TTC549 (cell line): ENCODE results near the gene SURF6.
A peak's percentile ranks its signal among the peaks of the same experiment; 100 is the strongest.

Experiments used
- FAIRE-seq: peaks from 2 replicates; lab custom pipeline; 2012; peaks lifted over from hg19 to GRCh38; lab: Jason Lieb, UNC

SURF6 gene

DNA sequence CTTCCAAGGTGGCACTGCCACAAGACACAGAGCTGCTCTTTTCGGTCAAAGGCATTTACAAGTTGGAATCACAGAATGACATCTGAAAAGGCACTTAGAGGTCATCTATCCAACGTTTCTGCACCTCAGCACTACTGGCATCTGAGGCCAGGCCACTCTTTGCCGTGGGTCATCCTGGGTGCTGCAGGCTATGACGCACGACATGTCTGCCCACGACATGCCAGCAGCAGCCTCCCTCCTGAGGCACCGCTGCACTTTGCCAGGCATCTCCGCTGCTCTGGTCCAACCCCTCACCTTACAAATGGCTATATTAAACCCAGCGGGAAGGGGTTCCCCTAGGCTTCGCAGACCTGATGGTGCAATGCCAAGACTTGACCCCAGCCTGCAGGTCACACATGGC lies 31.8 kb upstream of the SURF6 start:
- FAIRE-seq: no peak

DNA sequence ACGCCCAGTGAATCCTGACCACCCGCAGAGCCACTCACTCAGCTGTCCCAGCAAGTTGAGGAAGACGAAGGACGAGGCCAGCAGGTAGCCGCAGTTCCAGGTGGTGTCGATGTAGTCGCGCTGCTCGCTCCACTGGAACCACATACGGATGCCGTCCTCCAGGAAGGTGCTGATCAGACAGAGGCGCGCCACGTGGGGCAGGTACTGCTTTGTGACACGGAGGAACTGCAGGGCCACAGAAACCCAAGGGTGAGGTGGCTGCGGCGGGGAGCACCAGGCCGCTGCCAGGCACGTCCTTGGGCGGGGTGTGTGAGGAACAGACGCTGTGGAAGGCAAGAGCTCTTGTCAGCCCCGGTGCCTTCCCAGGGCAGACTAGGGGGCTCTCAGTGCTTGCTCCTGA lies 31.2 kb upstream of the SURF6 start:
- no peak for FAIRE-seq

DNA sequence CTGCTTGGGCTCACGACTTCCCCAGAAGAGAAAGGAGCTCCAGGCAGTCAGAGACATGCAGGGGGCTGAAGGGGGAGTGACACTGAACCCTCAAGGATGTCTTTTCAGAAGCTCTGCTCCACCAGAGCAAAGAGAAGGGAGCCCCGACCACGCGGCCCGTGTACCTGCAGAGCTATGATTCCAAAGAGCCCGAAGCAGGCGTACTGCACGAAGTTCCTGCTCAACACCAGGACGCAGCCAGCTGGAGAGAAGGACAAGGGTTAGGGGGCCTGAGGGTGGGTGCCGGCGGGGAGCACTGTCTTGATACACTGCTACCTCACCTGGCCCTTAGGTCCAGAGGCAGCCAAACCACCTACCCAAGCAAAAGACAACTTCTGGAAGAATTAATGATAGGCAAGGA lies 30.4 kb upstream of the SURF6 start:
- FAIRE-seq: no peak

DNA sequence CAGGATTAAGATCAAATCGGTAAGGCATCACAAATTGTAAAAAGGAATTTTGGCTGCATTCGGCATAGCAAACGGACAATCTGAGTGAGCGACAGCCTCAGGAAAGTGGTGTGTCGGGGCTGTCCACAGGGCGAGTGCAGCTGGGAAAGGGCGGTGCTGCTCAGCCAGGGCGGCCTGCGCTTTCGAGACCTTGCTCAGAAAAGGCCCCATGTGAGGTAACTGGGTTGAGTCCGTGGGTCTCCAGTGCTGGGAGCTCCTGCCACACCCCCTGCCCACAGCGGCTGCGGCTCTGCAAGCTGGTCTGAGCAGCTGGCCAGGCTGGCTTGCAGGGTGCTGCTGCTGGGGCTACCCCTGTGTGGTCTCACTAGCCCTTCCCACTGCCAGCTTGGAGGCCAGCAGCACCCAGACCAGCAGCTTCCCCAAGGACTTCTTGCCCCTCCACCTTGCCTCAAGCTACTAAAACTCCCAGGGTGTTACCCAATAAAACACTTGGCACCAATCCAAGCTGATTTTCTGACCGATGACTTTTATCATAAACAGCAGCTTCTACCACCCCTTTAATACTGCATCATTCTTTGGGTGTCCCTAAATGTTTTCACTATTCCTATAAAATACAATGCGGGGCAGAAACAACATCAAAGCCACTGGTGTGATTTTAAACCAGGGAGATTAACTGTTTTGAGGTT lies 26.5 kb upstream of the SURF6 start:
- no peak for FAIRE-seq

DNA sequence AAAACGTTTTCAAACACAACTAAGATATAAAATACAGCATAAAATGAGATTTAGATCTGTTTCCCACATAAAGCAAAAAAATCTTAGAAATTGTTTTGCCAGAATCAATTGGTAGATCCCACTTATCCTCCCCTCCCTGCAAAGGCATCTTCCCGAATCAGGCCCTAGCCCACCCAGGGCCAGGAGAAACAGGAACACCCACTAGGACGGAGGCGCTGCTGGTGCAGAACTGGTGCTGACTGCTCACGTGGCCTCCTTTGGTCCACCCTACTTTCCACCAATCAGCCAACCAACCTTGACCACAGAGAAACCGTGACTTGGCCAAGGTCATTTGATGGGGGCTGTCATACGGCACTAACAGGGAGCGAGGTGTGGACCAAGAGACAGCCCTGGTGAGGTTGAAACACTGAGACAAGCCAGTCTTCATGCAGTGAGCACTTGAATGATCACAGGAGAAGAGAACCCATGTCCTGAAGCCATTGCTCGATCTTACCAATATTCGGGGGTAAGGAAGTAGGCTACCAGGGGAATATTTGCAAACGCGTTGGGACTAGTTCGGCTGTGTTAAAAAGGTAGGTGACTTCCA lies 25.6 kb upstream of the SURF6 start:
- no peak for FAIRE-seq

DNA sequence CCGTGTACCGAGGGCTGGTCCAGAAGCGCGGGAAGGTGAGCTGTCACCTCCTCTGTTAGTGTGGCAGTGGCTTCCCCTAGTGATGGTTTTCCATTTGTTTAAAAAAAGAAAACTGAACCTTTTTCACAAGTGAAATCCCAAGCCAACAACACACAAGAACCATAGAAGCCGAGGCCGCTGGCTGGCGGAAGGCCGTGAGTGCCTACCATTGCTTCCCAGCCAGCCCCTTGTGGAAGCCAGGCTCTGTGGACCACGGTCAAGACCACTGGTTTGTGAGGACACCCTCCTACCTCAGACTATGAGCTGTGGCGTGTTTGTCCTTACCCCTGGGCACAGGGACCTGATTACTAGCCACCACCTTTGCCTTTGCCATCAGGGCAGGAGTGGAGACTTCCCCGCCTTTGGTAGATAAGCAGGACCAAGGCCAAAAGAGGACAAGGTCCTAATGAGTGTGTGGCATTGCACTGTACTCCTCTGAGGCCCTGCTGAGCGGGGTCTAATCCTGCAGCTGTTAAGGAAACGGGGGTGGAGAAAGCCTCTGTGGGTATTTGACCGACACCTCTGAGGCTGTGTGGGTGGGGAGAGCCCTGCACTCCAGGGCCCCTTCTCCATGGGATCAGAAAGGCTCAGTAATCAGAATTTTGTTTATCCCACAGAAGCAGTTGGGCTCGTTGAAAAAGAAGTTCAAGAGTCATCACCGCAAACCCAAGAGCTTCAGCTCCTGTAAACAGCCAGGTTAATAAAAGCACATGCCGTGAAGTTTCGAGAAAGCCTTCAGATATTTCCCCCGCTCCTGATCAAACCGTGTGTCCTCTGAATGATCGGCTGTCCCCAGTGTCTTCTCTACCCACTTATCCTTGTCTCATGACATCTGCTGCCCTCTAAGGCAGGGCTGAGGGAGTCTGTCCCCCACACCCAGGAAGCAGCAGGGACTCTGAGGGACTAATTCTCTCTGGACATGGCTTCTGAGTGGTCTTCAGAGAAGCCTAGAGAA lies 24.7 kb upstream of the SURF6 start:
- FAIRE-seq: no peak

DNA sequence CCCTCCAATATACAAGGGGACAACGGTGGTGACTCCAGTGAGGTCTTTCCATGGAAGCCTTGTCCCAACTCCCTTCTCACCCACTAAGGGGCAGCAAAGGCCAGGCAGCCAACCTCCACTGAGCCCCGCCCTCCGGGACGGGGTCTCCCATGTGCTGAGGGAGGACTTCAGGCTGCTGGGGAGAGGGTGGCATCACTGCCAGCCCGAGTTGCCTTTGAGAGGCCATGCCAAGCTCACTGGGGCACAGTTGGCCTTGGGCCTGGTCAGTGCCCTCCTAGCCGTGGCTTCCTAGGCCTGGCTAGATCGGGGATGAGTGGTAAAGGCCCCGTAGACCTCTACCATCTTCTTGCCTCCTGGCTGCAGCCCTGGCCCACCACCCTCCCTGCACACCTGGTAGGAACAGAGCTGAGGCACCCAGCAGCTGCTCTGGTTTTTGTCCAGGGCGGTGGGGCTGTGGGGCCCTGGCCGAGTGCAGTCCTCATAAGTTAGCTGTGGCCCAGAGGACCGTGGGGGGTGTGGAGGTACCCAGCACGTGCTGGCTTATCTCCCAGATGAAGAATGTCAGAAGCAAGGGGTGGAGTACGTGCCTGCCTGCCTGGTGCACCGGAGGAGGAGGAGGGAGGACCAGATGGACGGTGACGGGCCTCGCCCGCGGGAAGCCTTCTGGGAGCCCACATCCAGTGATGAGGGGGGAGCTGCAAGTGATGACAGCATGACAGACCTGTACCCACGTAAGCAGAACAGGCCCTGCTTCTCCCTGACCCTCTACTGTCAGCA lies 23.6 kb upstream of the SURF6 start:
- no peak for FAIRE-seq

DNA sequence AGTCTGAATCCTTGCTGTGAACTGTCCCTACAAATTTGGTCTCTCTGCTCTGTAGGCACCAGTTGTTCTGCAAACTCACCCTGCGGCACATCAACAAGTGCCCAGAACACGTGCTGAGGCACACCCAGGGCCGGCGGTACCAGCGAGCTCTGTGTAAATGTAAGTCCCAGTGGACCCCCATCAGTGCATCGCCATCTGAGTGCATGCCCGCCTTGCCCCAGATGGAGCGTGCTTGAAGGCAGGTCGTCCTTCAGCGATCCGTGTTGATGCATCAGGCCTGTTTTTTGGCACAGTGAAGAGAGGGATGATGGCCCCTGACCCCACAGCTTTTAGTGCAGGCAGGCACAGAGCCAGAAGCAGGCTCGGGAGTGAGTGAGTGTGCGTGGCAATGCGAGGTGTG lies 21.7 kb upstream of the SURF6 start:
- FAIRE-seq: no peak

DNA sequence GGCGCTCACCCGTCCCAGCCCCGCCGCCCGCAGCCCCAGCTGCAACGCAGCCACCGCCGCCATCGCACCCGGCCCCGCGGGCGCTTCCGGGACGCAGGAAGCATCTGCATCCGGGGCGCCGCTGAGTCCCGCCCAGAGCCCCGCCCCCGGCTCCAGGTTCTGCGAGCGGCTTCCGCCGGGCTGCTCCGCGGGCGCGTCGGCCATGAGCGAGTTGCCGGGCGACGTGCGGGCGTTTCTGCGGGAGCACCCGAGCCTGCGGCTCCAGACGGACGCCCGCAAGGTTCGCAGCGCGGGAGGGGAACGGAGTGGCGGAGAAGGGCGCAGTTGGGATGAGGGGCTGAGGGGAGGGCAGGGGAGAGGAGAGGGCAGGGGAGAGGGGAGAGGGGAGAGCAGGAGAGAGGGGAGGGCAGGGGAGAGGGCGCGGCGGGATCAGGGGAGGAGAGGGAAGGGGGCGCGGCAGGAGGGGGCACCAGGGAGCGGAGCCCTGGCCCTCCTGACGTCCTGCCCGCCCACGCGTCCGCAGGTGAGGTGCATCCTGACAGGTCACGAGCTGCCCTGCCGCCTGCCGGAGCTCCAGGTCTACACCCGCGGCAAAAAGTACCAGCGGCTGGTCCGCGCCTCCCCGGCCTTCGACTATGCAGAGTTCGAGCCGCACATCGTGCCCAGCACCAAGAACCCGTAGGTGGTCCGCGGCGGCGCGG lies 20.6 kb upstream of the SURF6 start, which contains the start of the genes SURF1 and SURF2:
Gene SURF1, minus strand, starts transcription at position 97 of the 701 bp plus-strand sequence. Its CDS starts 34 bp downstream, at position 63.
Gene SURF2, plus strand, starts transcription at position 160 of the 701 bp plus-strand sequence. Its CDS starts 43 bp downstream, at position 203.
- no peak for FAIRE-seq

DNA sequence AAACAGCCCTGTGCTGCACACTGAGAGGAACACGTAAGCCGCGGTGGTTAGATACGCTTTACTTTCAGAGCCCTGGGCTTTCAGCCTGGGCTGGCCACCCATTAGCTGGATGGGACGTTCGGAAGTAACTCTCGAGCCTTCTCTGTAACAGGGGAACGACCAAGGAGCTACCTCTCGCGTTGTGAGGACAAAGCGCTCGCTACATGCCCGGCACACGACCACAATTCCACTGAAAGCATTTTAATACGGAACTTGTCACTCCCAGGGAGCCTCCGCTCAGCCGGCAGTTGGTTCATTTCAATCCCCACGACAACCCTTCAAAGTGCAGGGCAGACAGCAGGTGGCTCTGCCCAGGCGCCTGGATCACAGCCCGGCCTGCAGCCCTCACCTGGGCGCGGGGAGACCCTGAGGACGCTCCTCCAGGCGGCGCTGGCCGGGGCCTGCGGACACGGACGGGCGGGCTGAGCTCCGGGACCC lies 19.9 kb upstream of the SURF6 start:
- no peak for FAIRE-seq

DNA sequence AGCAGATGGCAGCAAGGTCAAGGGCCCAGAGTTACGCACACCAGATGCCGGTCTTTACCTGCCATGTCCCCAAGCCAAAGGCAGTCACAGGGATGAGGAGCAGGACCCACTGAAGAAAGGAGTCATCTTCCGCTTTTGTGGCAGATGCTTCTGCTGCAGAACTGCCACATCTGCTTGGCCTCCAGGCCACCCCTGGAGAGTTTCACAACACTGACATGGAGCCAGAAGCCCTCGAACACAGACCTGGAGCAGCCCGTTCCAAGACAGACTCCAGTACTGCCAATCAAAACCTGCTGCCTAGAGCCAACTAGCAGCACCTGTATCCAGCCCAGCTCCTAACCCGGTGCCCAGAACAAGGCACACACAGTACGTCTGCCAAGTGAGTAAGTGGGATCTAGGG lies 18.8 kb upstream of the SURF6 start:
- FAIRE-seq: no peak

DNA sequence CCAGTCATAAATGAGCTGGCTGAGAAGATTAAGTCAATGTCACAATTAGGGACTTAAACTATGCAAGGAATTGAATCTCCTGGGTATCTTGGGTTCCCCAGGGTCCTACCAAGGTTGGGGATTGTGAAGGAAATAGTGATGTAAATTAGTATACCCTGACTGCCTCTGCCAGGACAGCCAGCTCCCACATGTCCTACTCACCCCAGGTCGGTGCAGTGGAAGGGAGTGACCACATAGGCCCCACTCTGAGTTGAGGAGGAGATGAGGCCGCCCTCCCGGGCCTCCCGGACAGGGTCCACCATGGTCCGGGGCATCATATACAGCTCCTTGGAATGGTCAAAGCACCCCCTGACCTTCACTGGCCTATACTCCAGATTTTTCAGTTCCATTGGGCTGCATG lies 17.6 kb upstream of the SURF6 start:
- no peak for FAIRE-seq

DNA sequence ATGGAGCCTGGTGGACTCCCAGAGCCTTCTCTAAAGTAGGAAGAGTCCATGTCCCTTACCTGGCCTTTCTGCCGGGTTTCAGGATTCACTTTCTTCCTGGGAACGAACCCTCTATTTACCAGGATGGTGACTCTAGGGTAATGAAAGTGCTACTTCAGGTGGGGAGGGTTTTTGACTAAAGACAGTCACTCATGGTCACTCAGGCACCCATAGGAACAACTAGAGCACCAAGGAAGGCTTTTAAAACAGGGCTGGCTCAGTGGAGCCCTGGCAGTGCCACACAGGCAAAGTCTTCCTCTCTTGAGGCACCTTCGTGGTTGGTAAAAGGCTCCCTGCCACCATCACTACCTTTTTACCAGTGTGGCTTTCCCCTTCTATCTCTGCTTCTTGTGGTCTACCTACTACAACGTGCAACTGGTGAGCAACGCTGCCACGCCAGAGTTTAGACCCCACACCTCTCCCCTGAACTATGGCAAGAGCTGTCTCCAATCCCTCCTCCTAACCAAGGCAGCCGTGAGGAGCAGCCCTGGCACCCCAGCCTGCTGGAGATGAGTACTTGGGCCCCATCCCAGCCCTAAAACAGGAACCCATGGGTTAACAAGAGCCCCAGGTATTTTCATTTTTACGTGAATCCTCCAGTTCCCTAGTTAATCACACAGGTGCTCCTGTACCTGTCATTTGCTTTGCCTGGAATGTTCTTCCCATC lies 16.8 kb upstream of the SURF6 start:
- FAIRE-seq: no peak

DNA sequence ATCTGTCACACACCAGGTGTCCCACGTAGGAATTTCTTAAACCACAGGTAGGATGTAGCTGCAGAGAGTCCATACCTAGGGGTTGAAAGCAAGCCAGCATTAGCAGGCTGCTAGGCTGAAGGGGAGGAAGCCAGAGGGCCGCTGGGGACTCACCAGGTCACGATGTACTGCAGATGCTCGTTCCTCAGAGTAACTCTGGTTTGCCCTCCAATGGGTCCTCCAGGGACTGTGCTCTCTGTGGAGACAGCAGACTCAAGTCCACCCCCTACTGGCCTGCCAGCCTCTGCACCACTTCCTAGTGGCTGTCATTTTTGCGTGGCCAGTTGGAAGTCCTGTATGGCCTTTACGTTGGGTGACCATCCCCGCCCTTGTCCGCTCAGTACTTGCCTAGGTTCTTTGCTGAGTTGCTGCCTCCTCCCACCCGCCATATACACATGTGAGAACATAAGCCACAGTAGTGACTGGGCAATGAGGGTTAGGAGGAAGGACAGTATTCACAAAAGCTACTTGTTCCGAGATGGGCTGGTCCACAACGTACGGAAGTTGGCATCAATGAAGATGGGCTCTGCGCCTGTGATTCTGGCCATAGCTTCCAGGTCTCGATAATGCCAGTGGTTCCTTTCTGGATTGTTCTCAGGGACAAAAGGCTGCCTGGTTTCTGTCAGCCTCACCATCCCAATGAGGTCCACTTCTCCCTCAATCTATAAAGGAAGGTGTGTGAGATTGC lies 16.1 kb upstream of the SURF6 start:
- FAIRE-seq: peak; percentile 39

DNA sequence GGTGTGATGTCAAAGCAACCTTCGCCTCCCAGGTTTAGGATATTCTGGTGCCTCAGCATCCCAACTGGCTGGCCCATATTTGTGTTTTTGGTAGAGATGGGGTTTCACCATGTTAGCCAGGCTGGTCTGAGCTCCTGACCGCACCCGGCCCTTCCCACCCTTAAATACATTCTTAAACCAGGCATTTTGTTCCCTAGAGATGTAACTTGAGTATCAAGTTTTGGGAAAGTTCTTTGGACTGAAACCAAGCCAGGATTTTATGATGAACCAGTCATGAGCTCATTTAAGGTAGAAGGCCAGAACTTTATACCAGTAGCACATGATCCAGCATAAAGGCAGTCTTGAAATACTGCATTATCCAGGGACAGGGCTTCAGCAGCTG lies 15.5 kb upstream of the SURF6 start:
- FAIRE-seq: no peak

DNA sequence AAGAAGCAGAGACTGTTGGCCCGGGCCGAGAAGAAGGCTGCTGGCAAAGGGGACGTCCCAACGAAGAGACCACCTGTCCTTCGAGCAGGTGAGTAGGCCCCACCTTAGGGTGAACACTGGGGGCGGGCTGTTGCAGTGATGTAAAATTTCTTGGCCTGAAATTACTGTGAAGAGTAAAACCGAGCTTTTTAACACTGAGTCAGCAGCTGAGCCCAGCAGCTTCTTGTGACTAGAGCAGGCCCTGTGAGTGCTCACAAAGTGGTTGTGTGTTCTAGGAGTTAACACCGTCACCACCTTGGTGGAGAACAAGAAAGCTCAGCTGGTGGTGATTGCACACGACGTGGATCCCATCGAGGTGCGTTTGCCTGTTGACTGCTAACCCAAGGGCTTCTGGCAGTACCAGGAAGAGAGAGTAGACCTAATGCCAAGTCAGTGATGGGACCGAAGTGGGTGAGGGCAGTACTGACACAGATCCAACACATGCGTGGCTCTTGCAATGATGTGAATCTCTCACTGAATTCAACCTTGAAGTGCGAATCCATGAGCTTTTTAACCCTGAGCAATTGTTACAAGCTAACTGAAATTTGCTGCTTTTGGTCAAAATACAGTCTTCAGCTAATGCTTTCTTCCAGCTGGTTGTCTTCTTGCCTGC lies 14.1 kb upstream of the SURF6 start:
- no peak for FAIRE-seq

DNA sequence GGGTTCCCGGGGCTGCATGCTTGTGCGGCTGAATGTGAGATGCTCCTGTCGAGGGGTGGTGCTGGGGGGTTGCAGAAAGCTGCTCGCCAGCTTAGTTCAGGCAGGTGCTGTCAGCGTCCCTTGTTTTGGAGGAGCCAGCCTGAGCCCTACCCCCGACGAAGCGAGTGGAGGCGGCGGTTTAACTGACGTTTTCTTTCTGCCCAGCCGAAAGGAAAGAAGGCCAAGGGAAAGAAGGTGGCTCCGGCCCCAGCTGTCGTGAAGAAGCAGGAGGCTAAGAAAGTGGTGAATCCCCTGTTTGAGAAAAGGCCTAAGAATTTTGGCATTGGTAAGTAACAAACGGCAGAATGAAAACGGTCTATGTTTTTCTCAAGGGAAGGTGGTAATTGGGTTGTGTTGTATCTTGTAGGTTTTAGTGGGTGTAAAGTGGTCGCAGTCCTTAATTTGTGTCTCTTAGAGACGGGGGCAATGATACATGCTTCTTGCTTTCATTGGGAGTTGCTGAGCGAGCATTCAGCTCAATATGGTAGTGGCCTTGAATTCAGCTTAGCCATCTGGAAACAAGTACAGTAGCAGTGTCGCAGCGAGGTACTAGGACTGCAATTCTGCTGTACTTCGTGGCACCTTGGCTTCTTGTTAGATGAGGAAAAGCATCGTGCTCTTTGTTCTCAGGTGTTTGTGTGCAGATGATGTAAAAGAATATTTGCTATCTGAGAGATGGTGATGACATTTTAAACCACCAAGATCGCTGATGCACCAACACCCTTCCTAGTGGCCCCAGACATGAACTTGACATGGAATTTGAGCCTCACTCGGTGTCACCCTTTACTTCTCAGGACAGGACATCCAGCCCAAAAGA lies 13.0 kb upstream of the SURF6 start:
- no peak for FAIRE-seq

DNA sequence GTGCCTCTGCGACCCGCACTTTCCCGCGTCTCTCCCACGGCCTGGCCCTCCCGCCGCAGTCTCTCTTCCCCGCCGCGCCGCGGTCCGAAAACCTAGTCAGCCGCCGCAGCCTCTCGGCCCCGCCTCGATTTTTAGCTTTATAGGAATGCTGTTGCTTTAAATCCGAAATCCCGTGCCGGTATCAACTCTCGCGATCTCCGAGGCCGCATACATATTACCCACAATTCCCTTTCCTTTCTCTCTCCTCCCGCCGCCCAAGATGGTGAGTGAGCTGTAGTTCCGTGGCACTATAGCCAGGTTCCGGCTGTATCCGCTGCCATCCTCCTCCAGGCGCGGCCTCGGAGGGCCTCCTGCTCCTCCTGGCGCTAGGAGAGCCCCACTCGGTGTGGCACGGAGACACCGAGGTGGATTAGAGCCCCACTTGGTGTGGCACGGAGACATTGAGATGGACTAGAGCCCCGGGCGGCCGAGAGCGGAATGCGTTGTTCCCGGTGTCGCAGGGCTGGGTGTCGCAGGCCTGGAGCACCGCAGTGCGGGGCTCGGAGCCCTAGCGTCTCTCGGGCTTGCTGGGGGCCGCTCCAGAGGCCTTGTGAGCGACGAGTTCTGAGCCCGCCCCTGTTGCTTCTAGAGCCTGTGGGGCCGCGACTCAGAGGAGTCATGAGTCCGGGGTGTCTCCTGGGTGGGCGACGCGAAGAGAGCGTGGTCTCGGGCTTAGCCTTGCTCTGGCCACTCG lies 12.2 kb upstream of the SURF6 start, which contains the start of the genes MED22 and RPL7A:
Gene MED22, minus strand, starts transcription at position 147 of the 733 bp plus-strand sequence. CDS start 1,469 bp downstream, outside the sequence.
Gene RPL7A, plus strand, starts transcription at position 234 of the 733 bp plus-strand sequence. Its CDS starts 26 bp downstream, at position 260.
- no peak for FAIRE-seq
